Panc1 (cell line): ENCODE results near the gene HS6ST3.

Source experiments
- POLR2AphosphoS5 ChIP-seq: IDR thresholded peaks from 2 replicates; pipeline ENCODE4 v1.6.1; 2012; ENCODE audit warnings: mild to moderate bottlenecking, low read depth, low read length, moderate library complexity
- TCF7L2 ChIP-seq: IDR thresholded peaks from 2 replicates; pipeline ENCODE4 v1.6.1; 2011; ENCODE audit warnings: mild to moderate bottlenecking, low read depth, low read length, inconsistent platforms
- TF ChIP-seq, protein P1 (sequence below): fragments of 450-650 bp; IDR thresholded peaks from 2 replicates; pipeline ENCODE4 v1.5.1; 2017; ENCODE audit warnings: mild to moderate bottlenecking
- TF ChIP-seq, protein P2 (sequence below), 2 experiments: IDR thresholded peaks; 2 replicates each; pipeline ENCODE4 v1.6.1; 2011 to 2012; ENCODE audit warnings: low read depth in 2 of 2, control low read depth in 1 of 2, low read length in 1 of 2, mild to moderate bottlenecking in 1 of 2, moderate library complexity in 1 of 2; ENCODE audit not compliant: insufficient read depth in 1 of 2

GRCh38 chr13:96743296-96744089 lies 653.6 kb downstream of the HS6ST3 start:
- TF ChIP-seq, protein P1, sequence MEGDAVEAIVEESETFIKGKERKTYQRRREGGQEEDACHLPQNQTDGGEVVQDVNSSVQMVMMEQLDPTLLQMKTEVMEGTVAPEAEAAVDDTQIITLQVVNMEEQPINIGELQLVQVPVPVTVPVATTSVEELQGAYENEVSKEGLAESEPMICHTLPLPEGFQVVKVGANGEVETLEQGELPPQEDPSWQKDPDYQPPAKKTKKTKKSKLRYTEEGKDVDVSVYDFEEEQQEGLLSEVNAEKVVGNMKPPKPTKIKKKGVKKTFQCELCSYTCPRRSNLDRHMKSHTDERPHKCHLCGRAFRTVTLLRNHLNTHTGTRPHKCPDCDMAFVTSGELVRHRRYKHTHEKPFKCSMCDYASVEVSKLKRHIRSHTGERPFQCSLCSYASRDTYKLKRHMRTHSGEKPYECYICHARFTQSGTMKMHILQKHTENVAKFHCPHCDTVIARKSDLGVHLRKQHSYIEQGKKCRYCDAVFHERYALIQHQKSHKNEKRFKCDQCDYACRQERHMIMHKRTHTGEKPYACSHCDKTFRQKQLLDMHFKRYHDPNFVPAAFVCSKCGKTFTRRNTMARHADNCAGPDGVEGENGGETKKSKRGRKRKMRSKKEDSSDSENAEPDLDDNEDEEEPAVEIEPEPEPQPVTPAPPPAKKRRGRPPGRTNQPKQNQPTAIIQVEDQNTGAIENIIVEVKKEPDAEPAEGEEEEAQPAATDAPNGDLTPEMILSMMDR, result no peak
- TF ChIP-seq POLR2AphosphoS5 (no peak), TCF7L2 (no peak)
- TF ChIP-seq, protein P2, sequence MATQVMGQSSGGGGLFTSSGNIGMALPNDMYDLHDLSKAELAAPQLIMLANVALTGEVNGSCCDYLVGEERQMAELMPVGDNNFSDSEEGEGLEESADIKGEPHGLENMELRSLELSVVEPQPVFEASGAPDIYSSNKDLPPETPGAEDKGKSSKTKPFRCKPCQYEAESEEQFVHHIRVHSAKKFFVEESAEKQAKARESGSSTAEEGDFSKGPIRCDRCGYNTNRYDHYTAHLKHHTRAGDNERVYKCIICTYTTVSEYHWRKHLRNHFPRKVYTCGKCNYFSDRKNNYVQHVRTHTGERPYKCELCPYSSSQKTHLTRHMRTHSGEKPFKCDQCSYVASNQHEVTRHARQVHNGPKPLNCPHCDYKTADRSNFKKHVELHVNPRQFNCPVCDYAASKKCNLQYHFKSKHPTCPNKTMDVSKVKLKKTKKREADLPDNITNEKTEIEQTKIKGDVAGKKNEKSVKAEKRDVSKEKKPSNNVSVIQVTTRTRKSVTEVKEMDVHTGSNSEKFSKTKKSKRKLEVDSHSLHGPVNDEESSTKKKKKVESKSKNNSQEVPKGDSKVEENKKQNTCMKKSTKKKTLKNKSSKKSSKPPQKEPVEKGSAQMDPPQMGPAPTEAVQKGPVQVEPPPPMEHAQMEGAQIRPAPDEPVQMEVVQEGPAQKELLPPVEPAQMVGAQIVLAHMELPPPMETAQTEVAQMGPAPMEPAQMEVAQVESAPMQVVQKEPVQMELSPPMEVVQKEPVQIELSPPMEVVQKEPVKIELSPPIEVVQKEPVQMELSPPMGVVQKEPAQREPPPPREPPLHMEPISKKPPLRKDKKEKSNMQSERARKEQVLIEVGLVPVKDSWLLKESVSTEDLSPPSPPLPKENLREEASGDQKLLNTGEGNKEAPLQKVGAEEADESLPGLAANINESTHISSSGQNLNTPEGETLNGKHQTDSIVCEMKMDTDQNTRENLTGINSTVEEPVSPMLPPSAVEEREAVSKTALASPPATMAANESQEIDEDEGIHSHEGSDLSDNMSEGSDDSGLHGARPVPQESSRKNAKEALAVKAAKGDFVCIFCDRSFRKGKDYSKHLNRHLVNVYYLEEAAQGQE (IDR thresholded peaks at IDR 0.05; ENCODE audit: insufficient read depth in 1 of 2, low read depth in 2 of 2, low read length in 1 of 2), result no peak
